Erythroblast (primary cell): Measurements from ENCODE around the gene ZNRF3.

Experiments
- GATA1 ChIP-seq: IDR thresholded peaks from 2 replicates; pipeline ENCODE4 v1.6.1; 2011; ENCODE audit warnings: low read depth, mild to moderate bottlenecking, control low read depth, low read length, moderate library complexity
- POLR2A ChIP-seq: IDR thresholded peaks from 2 replicates; pipeline ENCODE4 v1.6.1; 2011; ENCODE audit warnings: mild to moderate bottlenecking, low read length

- TF ChIP-seq POLR2A (no peak), GATA1 (no peak)
Observed at GRCh38 chr22:28939932-28940331, 56.6 kb downstream of the ZNRF3 start.
